ENCODE data around the gene RBBP4.
A peak's percentile ranks its signal among the peaks of the same experiment; 100 is the strongest.
"Not testable (repeated sequence)": the region's sequence is repeated elsewhere in the genome, so short reads cannot be mapped to it uniquely, and the experiment has no call there.

RBBP4 gene

DNA sequence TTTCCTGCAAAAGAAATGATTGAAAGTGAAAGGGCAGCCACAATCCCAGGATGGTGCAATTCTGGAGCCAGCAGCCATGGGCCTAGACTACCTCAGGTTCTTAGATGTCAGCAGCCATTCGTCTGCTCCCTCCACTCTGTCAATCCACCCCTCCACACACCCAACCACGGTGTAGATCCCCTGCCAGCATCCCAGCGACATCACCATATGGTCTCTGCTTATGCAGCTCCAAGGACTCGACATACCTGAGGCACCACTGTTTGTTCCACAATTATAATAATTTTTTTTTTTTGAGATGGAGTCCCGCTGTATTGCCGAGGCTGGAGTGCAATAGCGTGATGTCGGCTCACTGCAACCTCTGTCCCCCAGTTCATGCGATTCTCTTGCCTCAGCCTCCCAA is 45.0 kb downstream of the RBBP4 start:
- H3K4me3 ChIP-seq (ENCODE audit: low read length), result no peak overlapping the region
- no peak for DNase-seq (ENCODE audit: low read depth)
- TF ChIP-seq, protein P1, sequence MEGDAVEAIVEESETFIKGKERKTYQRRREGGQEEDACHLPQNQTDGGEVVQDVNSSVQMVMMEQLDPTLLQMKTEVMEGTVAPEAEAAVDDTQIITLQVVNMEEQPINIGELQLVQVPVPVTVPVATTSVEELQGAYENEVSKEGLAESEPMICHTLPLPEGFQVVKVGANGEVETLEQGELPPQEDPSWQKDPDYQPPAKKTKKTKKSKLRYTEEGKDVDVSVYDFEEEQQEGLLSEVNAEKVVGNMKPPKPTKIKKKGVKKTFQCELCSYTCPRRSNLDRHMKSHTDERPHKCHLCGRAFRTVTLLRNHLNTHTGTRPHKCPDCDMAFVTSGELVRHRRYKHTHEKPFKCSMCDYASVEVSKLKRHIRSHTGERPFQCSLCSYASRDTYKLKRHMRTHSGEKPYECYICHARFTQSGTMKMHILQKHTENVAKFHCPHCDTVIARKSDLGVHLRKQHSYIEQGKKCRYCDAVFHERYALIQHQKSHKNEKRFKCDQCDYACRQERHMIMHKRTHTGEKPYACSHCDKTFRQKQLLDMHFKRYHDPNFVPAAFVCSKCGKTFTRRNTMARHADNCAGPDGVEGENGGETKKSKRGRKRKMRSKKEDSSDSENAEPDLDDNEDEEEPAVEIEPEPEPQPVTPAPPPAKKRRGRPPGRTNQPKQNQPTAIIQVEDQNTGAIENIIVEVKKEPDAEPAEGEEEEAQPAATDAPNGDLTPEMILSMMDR (conservative IDR thresholded peaks at IDR 0.05; ENCODE audit: low read depth, low read length), result no peak

DNA sequence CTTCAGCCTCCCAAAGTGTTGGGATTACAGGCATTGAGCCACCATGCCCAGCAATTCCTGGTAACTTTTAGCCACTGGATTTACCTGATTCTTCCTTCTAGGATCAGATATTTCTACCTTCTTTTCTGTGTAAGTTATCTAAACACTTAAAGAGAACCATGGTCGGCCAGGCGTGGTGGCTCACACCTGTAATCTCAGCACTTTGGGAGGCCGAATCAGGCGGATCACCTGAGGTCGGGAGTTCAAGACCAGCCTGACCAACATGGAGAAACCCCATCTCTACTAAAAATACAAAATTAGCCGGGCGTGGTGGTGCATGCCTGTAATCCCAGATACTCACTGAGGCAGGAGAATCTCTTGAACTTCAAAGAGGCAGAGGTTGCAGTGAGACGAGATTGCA is 46.0 kb downstream of the RBBP4 start:
- not testable (repeated sequence) for H3K4me3 ChIP-seq (ENCODE audit: low read length); DNase-seq (ENCODE audit: low read depth)

DNA sequence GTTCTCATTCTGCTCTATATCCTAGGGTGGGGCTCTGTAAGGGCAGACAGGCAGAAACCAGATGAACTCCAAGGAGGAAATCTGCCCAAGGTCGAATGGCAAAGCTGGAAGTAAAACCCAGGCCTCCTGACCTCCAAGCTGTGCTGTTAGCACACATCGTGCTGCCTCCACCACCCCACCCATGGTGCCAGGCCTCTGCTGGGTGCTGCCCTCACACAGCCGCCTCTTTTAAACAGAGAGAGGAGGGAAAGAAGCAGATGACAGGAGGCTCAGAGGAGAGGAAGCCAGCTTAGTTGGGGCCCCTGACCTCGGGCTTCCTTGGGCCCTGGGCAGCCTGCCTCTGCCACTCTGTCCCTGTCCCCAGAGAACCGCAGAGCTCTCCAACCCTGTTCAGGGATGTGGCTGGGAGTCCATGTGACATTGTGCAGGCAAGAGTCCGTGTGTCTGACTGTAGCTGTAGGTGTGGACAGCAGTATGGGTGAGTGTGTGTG is 50.5 kb downstream of the RBBP4 start:
- no peak overlapping the region for H3K4me3 ChIP-seq (ENCODE audit: low read length)
- DNase-seq (ENCODE audit: low read depth), result no peak

DNA sequence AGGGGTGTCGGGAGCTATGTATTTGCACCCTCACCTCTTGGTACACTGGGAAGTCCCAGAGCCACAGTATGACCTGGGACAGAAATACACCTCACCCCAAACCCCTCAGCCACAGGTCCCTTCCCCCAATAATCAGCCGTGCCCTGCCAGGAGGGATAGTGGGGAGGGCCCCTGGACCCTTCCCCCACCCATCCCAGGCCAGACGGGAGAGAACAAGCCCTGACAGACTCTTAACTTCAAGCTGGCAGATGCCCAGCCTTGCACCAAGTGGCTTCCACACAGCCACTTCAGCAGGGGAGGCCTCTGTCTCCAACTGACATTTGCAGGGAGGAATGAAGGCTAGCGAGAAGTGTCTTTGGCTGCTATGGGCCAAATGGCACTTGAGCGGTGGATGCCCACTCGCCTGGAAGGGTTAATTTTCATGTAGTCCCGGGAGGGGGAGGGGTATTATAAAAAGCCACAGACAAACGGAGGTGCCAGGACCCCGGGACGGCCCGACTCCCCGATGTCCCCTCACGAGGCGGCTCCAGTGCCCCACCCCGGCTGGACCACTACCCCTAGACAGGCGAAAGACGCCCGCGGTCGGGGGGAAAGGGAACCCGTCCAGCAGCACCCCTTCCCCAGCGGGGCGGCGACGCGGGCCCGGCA is 51.1 kb downstream of the RBBP4 start:
- TF ChIP-seq, protein P1 (conservative IDR thresholded peaks at IDR 0.05; ENCODE audit: low read depth, low read length), result no peak
- peak overlapping the region; percentile 53 for H3K4me3 ChIP-seq (ENCODE audit: low read length)
- DNase-seq (ENCODE audit: low read depth), result no peak

More for the DNA sequence above, 50.5 kb downstream of the RBBP4 start:
- TF ChIP-seq, protein P1 (conservative IDR thresholded peaks at IDR 0.05; ENCODE audit: low read depth, low read length), result no peak

DNA sequence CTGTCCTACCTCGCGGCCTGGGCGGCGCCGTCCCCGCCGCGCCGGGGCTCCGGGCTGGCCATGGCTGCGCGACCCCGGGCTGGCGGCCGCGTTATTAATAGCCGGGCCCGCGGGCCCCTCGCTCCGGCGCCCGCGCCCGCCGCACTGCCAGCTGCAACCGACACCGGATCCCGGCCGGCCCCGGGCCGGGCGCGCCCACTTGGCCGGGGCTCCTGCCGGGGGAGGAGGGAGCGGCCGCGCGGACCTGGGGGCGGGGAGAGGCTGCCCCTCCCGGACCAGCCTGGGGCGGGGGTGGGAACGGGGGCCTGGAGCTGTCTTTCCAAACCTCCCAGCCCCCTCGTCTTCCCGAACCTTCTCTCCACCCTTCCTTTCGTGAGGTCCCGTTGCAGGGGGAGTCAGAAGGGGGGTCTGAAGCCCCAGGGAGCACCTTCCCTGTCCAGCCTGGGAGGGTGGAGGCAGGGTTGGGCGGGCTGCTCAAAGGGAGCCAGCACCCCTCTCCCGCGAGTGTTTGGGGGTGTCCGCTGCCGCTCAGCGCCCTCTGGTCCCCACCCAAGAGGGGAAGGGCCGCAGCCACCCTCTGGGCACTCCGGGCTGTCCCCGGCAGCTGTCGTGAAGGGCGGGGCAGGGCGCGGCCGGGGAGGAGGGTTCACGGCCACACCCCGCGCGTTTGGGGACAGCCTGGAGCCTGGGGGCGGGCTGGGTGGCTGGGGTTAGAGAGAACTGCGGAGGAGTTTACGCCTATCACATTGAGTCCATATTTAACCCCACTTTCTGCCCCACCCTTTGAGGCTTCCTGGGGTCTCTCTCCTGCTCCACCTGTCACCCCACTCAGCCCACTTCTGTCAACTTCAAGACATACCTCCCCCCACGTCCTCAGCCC is 51.8 kb downstream of the RBBP4 start, which contains the start of gene SYNC:
TSS of gene SYNC (minus strand) at position 172 of the 880 bp plus-strand sequence. CDS start at position 62, 110 bp downstream.
- TF ChIP-seq, protein P1 (conservative IDR thresholded peaks at IDR 0.05; ENCODE audit: low read depth, low read length), result no peak
- H3K4me3 ChIP-seq (ENCODE audit: low read length), result peak within 1 kb of the TSS; percentile 64
- DNase-seq (ENCODE audit: low read depth), result no peak

DNA sequence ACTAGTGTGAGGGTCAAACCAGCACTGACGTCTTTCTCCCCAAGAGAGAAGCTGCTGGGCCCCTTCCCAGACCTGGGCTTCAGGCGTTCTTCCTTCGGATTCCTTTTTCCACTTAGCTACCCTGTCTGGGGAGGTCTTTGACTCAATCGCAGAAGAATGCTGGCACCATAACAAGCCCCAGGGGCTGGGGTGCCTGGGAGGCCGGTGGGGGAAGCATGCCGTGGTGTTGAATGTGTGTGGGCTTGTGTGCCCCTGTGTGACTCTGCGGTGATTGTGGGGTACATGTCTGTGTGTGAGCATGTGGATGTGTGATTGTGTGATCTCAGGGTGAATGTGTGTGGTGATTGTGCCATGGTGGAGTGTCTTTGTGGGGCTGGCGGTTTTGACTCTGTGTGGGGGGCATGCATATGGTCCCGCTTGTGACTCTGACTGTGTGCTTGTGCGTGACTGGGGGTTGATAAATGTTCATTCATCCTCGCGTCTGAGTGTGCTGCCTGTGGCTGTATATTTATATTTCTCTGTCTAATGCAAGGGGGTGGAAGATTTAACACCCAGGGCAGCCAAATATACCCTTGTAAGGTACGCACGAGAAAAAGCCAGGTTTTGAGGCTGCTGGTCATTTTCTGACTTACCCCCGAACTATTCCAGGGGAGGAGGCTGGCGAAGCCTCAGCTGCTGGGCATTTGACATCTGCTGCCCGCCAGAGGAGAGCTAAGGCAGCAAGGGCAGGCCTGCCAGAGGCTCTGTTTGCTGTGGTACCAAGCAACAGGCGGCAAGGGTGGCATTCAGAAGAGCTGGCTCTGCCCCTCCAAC is 52.7 kb downstream of the RBBP4 start:
- no peak for DNase-seq (ENCODE audit: low read depth)
- TF ChIP-seq, protein P1 (conservative IDR thresholded peaks at IDR 0.05; ENCODE audit: low read depth, low read length), result no peak
- H3K4me3 ChIP-seq (ENCODE audit: low read length), result peak overlapping the region; percentile 64

DNA sequence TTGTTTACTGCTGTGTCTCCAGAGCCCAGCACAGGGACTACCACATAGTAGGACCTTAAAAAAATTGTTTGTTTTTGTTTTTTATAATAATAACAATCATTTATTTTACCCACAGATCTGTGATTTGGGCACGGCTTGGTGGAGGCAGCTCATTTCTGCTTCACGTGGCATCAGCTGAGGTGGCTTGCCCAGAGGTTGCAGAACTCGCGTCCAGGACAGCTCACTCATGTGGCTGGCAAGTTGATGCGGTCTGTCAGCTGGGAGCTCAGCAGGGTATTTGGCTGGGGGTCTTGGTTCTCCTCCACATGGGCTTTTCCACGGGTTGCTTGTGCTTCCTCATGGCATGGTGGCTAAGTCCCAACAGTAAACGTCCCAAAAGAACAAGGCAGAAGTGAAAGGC is 54.5 kb downstream of the RBBP4 start:
- no peak overlapping the region for H3K4me3 ChIP-seq (ENCODE audit: low read length)
- TF ChIP-seq, protein P1 (conservative IDR thresholded peaks at IDR 0.05; ENCODE audit: low read depth, low read length), result no peak
- no peak for DNase-seq (ENCODE audit: low read depth)
